ENCODE measurements around the gene ANKS1B.

Gene ANKS1B

DNA sequence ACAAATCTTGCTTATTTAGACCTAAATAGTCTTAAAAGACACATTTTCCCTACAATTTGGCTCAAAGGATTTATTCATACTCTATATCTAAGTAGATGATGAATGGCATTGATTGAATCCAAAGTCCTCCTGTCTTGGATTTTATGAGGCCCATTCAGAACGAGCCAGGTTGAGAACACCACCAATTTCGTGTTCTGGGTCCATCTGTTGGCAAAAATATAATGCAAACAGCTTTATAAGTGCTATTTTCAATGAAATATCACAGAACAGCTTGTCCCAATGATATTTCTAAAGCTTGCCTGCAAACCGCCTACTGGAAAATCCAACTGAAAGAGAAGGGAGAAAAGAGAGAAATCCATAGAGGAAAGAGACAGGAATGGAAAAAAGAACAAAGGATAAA, 542.0 kb downstream of the ANKS1B start:
- no peak for ATAC-seq

GRCh38 chr12:99439399-99439798, 545.3 kb downstream of the ANKS1B start:
- ATAC-seq = no peak

DNA sequence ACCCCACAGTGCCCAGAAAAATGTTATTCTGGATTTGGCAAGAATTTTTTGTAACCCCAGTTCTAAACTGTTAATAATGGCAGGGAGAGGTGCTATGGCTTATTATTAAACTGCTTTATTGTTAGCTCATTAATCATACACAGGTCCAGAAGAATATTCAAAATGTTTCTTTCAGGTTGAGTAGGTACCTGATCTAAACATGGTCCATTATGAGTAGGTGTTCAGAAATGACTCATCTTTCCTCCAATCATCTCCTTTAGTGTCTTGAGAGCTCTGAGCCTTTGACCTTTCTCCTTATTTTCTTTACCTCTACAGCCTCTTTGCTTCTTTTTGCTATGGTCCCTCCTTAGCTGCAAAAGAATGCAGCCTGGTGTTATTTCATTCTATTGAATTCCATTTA, 548.2 kb downstream of the ANKS1B start:
- peak; percentile 77 to 86 for ATAC-seq

GRCh38 chr12:99435095-99435791, 549.5 kb downstream of the ANKS1B start:
- peak in 1 of 2 donors; percentile 22 for ATAC-seq

- ATAC-seq = no peak
Measured at GRCh38 chr12:99433155-99433554, 551.6 kb downstream of the ANKS1B start.

GRCh38 chr12:99431203-99431602, 553.5 kb downstream of the ANKS1B start:
- ATAC-seq = no peak

DNA sequence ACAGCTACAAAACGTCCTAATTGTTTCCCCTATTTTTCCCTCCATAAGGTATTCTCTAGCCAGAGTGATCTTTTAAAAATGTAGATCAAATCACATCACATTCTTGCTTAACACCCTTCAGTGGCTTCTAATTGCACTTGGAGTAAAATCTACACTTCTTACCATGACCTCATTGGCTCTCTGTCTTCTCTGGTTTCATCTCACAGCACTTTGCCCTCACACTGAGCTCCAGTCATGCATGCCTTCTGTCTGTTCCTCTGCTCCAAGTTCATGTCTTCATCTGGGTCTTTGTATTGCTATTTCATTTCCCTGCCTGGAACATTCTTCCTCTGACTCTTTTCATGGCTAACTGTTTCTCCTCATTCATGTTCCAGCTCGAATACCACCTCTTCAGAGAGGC, 557.6 kb downstream of the ANKS1B start:
- ATAC-seq = no peak

DNA sequence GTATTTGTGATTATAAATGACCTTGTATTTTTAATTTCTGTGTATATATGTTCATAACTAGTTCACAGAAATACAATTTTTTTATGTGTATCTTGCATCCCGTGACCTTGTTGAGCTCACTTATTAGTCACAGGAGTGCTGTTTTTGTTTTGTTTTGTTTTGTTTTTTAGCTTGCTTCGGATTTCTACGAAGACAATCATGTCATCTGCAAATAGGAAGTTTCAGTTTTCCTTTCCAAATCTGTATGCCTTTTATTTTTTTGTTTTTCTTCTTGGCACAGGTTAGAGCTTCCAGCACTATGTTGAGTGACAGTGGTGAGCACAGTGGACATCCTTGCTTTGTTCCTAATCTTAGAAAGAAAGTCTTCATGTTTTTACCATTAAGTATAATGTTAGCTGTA, 566.4 kb downstream of the ANKS1B start:
- ATAC-seq = no peak

DNA sequence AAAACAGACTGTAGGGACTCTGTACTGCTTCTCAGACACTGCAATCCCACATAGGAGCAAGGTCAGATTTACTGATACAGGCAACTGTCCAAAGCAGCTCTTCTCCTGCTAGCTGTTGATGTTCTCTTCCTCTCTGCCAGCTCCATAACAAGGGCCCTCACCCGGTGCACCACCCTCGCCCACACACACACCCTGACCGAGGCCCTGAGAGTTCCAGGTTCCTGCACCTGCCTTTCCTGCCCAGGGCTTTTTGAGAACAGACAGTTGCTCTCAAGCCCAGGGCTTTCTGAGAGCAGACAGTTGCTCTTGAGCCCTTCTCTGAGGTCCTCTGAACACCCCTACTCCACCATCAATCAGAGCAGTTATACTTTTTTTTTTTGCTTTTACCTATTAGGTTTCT, 571.0 kb downstream of the ANKS1B start:
- ATAC-seq = no peak

DNA sequence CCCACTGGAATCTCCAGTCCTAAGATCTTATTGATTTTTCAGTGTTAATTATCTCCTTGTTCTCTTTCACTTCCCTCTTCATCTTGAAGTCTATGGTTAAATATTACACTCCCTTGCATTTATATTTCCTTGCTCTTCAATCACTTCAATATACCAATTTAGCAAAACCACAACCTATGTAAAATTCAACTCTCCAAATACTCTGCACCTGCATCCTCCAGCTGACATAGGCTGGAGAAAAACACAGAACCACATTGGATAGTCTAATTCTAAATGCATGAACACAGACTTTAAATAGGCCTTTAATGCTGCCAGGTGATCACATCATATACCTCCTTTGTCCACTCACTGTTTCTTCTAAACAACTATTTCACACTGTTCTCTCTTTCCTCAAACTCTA, 591.0 kb downstream of the ANKS1B start:
- ATAC-seq = no peak

- ATAC-seq = no peak
Measured at GRCh38 chr12:99392091-99392850, 592.5 kb downstream of the ANKS1B start.

DNA sequence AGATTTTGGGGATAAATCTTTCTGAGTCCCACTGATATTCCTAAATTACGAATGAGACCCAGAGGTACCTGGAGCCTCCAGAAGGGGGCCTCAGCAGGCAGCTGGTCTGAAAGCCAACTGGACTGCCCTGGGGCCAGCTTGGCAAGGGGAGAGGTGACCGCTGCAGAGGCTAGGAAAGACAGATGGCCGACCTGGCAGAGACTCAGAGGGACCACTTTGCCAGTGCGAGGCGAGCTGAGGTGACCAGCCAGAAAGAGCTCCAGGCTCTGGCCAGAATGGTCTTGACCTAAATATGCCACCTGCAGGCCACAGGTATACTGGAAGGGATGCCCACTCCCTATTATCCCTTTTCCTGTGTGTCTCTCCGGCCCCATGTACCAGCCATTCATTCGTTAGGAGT, 594.0 kb downstream of the ANKS1B start:
- ATAC-seq = no peak

GRCh38 chr12:99389751-99390150, 595.0 kb downstream of the ANKS1B start:
- ATAC-seq = no peak

DNA sequence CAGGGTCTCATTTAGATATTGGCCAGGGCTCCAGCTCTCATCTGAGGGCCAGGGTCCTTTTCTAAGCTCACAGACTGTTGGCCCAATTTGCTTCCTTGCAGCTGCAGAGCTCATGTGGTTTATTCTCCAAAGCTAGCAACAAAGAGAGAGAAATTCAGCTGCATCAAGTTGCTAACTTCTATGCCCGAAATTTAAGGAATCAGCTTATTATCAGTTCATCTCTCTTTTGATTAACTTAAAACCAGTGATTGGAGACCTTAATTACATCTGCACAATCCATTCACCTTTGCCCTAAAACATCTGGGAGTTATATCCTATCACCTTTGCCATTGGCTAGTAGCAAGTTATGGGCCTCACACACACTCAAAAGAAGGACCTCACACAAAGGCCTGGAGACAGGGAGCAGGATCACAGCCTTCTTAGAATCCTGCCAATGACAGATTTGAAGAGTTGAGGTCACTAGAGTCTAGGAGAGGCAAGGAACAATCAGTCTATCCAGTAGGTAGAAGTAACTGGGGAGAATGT, 596.0 kb downstream of the ANKS1B start:
- ATAC-seq = no peak

GRCh38 chr12:99387661-99388060, 597.1 kb downstream of the ANKS1B start:
- no peak for ATAC-seq

DNA sequence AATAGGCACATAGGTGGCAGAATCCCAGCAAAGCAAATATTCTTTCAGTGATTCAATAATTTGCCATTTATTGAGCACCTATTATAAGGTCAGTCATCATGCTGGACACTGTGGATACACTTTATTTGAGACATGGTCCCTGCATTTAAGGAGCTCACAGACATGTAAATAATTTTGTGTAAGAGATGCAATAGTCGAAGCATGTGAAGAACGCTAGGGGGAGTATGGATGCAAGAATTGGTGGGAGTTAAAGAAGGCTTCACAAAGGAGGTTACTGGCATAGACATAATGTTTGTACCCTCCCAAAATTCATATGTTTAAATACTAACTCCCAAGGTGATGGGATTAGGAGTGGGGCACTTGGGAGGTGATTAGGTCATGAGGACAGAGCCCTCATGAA, 597.8 kb downstream of the ANKS1B start:
- ATAC-seq = no peak

DNA sequence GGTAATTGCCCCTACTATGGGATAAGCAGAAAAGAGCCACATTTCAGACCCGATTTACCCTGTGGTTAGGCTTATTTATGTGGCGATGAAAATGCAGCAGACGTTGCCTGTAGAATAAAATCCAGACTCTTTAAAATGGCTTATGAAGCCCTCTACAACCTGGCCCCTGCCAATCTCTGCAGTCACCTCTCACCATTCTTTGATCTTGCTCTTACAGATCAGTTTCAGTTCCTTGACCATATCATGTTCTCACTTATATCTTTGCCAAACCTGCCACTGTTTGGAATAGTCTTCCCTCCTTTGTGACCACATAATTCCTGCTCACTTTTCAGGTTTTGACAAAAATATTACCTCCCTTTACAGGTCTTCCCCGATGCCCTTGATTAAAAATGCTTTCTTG, 601.5 kb downstream of the ANKS1B start:
- no peak for ATAC-seq

DNA sequence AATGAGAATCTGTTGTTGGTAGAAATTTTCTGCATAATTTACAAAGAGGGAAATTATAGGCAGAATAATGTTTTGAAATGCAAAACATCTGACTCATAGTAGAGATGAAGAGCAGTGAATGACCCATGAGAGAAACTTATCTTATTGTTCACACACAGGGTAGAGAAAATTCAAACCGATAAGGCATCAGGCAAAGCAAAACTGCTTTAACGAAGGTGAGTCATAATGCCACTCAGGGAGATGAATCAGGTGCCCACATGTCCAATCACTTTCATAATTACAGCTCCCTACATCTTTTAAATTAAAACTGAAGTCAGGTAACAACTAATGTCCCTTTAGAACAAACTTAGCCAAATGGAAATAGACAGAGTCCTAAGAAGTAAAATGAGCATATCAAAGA, 602.7 kb downstream of the ANKS1B start:
- peak; percentile 81 to 92 for ATAC-seq

DNA sequence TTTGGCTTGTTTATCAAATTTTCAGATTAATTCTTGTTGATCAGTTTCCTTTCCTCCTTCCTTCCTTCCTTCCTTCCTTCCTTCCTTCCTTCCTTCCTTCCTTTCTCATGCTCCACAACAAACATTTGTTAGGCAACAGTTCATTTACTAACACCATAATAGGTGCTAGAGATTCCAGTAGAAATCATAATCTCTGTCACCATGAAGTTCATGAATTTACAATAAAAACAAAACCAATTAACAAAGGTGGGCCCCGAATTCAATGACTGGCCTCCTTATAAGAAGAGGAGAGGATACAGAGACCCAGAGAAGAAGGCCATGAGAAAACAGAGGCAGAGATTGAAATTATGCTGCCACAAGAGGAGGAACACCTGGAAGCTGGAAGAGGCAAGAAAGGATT, 604.0 kb downstream of the ANKS1B start:
- no peak for ATAC-seq

DNA sequence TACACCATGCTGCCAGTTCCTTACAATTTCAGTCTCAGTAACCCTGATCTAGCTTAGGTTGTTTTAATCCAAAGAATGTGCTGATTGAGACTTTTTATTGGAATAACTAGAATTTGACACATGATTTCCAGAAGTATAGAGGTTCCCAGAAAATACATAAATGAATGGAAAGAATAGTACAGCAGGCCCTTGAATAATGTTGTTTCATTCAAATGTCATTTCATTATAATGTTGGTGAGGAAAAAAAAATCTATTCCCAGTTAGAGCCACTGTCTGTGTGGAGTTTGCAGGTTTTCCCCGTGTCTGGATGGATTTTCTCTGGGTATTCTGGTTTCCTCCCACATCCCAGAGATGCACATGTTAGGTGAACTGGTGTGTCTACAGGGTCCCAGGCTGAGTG, 610.7 kb downstream of the ANKS1B start:
- ATAC-seq = no peak

- ATAC-seq = no peak
Measured at GRCh38 chr12:99372257-99372920, 612.3 kb downstream of the ANKS1B start.

- ATAC-seq = no peak
Measured at GRCh38 chr12:99370421-99371138, 614.2 kb downstream of the ANKS1B start.

DNA sequence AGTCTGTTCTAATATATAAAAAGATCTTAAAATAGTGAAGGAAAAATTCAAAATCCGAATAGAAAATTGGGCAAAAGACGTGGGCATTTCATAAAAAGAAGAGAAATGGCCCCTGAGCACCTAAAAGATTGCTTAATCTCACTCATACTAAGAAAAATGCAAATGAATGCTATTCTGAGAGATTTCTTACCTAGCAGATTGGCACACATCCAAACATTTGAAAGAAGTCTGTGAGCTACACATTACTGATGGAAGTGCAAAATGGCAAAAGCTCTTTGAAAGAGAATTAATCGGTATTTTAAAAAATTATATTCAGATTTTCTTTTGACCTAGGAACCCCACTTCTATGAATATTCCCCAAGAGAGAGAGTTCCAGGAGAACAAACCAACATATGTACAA, 617.6 kb downstream of the ANKS1B start:
- no peak for ATAC-seq

Measured in activated CD4-positive, CD25-positive, alpha-beta regulatory T cell treated with anti-CD3 and anti-CD28 coated beads, Interleukin-2, amount 50 U/mL, for 24 hours (primary cell).